Fibroblast of mammary gland (primary cell): ENCODE data around the gene HMGN5.

Experiments used
- DNase-seq: peaks from one replicate; pipeline ENCODE4 v3.0.0-alpha.2; 2010; ENCODE audit warnings: low read depth
- H3K4me3 ChIP-seq: 2 replicates; pipeline ENCODE4 v1.5.1; 2011; ENCODE audit warnings: low read depth, mild to moderate bottlenecking, low read length, moderate library complexity; ENCODE audit not compliant: control insufficient read depth
- TF ChIP-seq, protein P1 (sequence below): conservative IDR thresholded peaks from 2 replicates; pipeline ENCODE4 v1.5.1; 2011; ENCODE audit warnings: low read depth, low read length, inconsistent platforms; ENCODE audit not compliant: control insufficient read depth, insufficient read depth

Gene HMGN5

GRCh38 chrX:81202943-81203342 is 1.2 kb upstream of the HMGN5 start:
- TF ChIP-seq, protein P1, sequence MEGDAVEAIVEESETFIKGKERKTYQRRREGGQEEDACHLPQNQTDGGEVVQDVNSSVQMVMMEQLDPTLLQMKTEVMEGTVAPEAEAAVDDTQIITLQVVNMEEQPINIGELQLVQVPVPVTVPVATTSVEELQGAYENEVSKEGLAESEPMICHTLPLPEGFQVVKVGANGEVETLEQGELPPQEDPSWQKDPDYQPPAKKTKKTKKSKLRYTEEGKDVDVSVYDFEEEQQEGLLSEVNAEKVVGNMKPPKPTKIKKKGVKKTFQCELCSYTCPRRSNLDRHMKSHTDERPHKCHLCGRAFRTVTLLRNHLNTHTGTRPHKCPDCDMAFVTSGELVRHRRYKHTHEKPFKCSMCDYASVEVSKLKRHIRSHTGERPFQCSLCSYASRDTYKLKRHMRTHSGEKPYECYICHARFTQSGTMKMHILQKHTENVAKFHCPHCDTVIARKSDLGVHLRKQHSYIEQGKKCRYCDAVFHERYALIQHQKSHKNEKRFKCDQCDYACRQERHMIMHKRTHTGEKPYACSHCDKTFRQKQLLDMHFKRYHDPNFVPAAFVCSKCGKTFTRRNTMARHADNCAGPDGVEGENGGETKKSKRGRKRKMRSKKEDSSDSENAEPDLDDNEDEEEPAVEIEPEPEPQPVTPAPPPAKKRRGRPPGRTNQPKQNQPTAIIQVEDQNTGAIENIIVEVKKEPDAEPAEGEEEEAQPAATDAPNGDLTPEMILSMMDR: no peak
- peak overlapping the region; percentile 71 for H3K4me3 ChIP-seq
- no peak for DNase-seq

GRCh38 chrX:81202456-81202819 is 725 bp upstream of the HMGN5 start:
- H3K4me3 ChIP-seq: peak overlapping the region; percentile 71
- DNase-seq: peak; percentile 32
- TF ChIP-seq, protein P1: no peak

- TF ChIP-seq, protein P1: no peak
Measured at GRCh38 chrX:81201071-81201470, 642 bp downstream of the HMGN5 start.

GRCh38 chrX:81195712-81196111 is 6.0 kb downstream of the HMGN5 start:
- DNase-seq: peak; percentile 63
- H3K4me3 ChIP-seq: no peak overlapping the region
- TF ChIP-seq, protein P1: peak; percentile 70

More at GRCh38 chrX:81201071-81201470, 642 bp downstream of the HMGN5 start:
- peak overlapping the region; percentile 71 for H3K4me3 ChIP-seq
- DNase-seq: peak; percentile 22

DNA sequence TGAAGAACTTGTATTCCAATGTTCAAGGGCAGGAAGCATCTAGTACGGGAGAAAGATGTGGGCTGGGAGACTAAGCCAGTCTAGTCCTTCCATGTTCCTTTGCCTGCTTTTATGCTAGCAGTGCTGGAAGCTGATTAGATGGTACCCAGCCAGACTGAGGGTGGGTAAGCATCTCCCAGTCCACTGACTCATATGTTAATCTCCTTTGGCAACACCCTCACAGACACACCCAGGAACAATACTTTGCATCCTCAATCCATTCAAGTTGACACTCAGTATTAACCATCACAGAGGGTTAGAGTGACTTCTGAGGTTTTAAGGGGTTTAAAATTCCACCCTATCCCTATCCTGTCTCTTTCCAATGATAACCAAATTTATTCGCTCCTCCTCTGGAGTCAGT is 6.5 kb downstream of the HMGN5 start:
- TF ChIP-seq, protein P1: no peak
- no peak for DNase-seq
- no peak overlapping the region for H3K4me3 ChIP-seq

DNA sequence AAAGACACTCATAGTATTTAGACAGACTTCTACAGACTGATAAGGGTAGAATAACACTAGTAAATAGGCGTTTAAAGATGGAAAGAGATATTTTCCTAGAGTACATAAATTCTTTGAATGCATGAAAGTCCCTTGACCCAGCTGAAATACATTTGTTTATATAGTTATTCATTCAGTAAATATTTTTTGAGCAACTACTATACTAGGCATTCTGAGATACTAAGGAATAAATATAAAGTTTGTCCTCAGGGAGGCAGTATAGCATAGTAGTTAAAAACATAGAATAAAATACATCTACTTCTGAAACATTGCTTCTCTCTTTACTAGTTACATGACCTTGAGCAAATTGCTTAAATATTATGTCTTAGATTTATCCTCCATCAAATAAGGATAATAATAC is 27.4 kb downstream of the HMGN5 start:
- H3K4me3 ChIP-seq: no peak overlapping the region
- TF ChIP-seq, protein P1: peak; percentile 7
- peak; percentile 32 for DNase-seq

DNA sequence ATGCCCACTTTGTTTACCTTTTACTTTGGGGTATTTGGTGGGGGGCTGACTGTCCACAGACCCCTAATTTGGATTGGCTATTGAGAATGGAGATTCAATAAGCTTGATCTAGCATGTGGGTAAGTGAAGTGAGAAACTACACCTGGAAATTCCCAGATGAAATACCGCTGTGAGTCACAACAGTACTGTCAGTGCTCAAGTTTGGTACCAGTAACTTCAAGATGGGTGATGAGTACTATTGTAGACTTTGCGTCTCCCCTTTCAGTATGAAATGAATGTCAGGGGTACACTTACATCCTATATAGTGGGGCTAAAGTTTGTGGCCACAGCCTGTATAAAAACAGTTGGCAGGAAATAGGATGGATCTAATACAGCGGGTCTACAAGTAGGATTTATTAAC is 33.3 kb downstream of the HMGN5 start:
- TF ChIP-seq, protein P1: no peak
- no peak overlapping the region for H3K4me3 ChIP-seq
- DNase-seq: no peak
